NCI-H446 treated with DMSO at 0.1 percent for 48 hours (cell line): Measurements from ENCODE around the gene HOXC4.
"Not testable (repeated sequence)": the region's sequence is repeated elsewhere in the genome, so short reads cannot be mapped to it uniquely, and the experiment has no call there.

Source experiments
- DNase-seq: peaks from one replicate; lab custom pipeline; 2025; lab: John Stamatoyannopoulos, UW

HOXC4 gene

DNA sequence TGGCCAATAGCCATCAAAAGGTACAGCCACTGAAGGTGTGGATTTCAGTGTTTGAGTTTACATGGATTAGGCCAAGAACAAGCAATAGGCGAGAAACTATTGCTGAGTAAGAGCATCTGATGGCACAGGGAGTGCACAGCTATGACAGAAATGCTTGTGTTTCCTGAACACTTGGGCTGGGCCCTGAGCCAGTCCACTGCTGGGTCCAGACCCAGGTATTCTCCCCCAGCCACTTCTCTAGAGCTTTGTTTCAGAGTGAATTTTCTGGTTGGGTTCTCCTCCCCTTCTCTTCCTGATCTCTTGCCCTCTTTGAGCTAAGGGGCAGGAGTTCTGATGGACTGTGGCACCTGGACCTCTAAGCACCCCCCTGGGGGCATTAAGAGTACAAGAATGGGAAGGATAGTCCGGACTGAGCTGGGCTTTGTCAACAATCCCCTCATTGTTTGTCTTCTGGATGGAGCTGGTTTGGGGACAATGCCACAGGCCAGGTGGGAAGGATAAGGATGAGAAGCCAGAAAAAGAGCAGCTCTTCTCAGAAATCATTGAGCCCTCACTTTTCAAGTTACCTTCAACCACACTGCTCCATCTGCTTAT is 12.4 kb upstream of the HOXC4 start:
- no peak for DNase-seq

- DNase-seq = not testable (repeated sequence)
Observed at GRCh38 chr12:54042033-54042432, 11.6 kb upstream of the HOXC4 start.

DNA sequence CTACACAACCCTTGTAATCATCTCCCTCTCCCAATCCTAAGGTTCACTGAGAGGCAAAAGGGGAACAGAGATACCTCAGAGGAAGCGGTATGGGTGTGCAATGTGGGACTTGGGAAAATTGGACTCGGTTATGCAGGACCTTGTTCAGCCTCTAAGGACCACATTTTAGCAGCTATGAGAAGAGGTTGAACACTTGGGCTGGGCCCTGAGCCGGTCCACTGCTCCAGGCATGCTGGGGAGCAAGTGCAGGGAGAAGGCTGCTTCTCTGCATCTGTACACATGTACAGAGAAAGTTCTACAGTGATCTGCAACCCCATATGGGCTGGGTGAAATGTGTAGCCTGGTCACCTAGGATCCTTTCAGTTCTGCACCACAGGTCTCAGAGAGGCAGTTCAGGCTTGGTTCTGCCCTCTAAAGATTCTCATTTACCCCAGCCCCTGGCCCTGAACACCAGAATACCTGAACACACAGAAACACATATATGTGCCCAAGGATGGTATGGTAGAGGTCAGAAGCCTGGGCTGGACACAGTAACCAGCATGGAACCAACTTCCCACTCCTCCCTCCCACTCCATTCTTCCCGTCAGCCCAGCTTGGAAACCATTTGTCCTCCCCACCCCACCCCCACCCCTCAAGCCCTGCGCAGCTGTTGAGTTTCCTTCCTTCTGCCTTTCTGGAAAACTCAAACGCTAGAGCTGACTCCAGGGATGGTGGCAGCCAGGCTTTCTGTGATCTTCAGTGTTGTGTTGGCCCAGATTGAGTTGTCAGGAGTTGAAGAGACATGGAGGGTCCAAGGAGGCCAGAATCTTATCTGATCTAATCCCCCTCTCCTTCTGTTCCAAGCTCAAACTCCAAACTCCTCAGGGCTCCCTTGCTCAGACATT is 10.4 kb upstream of the HOXC4 start:
- DNase-seq = no peak

DNA sequence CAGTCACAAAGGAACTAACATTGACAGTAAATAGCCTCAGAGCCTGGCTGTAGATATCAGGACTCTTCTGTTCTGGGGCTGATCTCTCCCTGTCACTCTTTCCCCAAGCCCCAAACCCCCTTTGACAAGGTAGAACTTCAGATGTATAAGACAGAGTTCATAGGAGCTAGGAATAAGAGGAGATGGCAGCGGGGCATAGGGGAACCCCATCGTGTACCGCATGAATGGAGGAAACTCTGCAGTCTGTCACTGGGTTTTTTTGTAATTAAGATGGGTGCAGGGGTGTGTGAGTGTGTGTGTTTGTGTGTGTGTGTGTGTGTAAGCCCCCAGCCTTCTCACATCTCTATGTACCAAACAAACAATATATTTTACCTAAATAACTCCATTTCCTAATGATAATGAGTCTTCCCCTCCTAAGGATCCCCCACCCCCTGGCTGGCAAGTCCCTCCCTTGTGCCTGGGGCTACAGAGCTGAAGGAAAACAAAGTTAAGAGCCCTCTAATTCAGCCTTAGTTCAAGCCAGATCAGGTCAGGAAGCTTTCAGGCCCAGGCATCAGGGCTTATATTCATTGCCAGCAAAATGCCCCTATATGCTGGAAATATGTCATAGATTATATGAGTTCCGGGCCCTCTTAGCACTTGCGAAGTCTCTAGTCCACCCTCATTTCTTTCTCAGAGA is 9.1 kb upstream of the HOXC4 start:
- no peak for DNase-seq

DNA sequence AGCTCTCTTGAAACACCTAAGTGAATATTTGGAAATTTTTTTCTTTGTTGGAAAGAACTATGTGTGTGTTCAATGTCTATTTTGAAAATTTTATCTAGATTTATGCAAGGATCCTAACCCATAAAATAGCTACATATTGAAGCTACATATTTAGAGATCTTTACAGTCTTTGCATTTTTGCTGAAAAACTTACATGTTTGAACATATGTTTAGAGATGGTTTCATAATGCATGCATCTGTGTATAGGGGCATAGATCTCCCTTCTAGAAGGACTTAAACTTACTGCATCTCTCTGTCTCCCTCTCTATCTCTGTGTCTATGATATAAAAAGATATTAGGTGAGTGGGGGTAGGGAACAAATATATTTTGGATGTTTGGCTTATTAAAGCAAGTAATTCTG is 8.2 kb upstream of the HOXC4 start:
- no peak for DNase-seq

DNA sequence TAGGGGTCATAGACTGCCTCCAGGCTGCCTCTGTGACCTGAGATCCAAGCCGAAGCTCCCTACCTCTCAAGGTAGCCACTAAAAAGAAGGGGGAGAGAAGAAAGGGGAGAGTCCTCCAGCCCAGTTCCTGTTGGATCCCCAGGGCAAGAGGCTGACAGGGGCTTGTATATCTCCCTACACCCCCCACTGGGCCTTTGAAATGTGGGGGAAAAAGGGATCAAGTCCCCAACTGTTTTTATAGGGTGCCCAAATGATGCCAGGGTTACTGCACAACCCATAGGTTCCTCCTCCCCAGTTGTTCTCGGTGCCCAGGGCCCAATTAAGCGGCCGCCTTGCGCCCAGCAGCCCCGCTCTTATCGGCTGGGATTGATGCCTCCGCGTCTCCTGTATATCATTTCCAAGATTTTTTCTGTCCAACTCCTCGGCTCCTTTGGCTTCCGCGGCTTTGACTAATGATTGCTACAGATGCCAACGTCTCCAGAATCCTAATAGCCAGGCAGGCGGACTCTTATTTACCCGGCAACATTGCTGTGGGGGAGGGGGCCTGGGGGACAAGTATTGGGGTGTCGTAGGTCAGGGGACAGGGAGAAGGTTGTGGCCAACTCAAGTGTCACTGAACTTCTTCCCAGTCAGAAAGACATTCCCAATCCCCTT is 7.6 kb upstream of the HOXC4 start:
- DNase-seq = no peak

DNA sequence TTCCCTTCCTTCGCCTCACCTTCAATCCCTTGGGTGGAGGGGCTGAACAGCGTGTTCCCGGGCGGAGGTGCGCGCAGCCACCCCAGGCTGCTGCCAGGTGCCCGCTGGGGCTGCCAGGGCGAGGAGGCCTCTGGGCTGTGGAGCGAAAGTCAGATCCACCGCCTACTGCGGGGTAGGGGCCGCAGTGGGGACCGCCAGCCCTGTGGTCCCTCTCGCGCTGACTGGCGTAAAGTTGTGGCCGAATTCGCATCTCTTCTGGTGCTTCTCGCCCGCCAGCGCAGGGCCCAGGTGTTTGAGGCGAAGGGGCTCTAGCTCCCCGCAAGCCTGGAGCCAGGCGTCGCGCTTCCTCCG is 6.9 kb upstream of the HOXC4 start:
- DNase-seq = no peak

GRCh38 chr12:54047160-54047963 is 6.3 kb upstream of the HOXC4 start:
- DNase-seq = no peak

DNA sequence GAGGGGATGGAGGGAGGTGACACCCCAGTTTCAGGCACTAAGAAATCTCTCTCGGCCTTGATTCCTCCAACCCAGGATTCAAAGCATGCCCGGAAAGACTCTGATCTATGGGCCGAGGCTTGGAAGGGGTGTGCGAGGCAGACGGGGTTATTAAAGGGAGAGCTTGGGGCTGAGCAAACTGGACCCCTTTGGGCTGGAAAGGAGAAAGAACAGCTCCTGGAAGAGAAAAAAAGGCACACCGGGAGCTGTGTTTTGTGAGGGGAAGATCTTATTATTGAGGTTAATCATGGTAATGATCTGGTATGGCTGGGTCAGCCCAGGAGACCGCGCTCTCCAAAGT is 5.7 kb upstream of the HOXC4 start:
- DNase-seq = no peak

- DNase-seq = no peak
Observed at GRCh38 chr12:54048406-54049093, 5.1 kb upstream of the HOXC4 start.

GRCh38 chr12:54049108-54049507 is 4.5 kb upstream of the HOXC4 start:
- no peak for DNase-seq

DNA sequence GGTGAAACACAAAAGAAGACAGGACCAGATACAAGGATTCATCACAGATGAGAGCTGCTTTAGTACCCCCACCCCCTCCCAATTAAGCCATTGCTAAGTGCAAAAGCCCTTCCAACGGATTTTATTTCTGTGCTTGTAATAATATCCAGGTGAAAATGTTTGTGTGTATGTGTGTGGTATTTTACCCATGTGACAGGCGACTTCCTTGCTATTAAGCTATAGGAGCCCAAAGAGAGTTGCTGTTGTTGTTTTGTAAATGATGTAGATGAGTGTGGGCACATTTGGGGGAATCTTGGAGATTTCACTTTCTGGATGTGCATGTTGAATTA is 3.2 kb upstream of the HOXC4 start:
- no peak for DNase-seq

- no peak for DNase-seq
Observed at GRCh38 chr12:54051026-54051842, 2.4 kb upstream of the HOXC4 start.

DNA sequence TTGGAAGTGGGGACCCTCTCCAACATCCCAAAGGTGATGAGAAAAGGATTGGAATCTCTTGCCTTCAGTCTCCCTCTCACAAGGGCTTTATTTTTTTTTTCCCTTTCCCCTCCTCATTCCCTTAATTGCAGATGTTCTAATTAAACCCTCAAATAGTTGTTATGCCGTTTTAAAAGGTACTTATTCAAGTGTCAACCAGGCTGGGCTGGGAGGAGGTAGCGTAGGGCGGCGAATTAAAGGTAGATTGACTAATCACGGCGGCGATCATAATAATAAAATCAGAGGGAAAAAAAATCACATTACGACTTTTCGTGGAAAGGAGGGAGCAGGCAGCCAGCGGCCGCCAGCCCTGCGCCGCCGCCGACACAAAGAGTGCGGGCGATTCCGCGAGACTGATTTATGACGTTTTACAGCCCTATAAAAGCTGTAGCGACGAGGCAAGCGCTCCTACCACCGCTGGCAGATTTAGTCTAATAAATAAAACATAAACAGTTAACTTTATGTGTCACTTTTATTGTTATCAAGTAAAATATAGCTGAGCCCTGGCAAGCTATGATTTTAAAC is 1.7 kb upstream of the HOXC4 start:
- no peak for DNase-seq

- no peak for DNase-seq
Observed at GRCh38 chr12:54052438-54053002, 1.1 kb upstream of the HOXC4 start.

- no peak for DNase-seq
Observed at GRCh38 chr12:54053003-54053750, 458 bp upstream of the HOXC4 start.

GRCh38 chr12:54054742-54055194 is 1.1 kb downstream of the HOXC4 start:
- DNase-seq = no peak

GRCh38 chr12:54055552-54055951 is 1.9 kb downstream of the HOXC4 start:
- DNase-seq = no peak

DNA sequence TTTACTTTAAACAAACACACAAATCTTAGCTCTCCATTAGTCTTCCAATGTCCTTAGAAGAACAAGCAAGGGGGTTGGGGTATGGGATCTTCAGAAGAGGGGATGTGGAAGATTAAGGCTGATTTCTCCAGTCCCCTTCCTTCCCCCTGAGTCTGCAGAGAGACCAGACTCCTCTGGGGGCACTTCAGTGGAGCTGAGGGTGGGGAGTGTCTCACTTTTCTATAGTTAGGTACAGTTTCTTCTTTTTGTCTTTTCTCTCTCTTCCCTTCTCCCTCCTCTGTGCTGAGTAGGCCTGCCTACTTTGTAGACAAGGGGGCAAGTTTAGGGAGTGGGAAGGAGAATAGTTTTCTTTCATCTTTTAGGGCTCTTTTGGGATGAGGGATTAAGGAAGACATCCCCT is 2.5 kb downstream of the HOXC4 start:
- DNase-seq = no peak
